ENCODE data around the gene BMP10.

DNA sequence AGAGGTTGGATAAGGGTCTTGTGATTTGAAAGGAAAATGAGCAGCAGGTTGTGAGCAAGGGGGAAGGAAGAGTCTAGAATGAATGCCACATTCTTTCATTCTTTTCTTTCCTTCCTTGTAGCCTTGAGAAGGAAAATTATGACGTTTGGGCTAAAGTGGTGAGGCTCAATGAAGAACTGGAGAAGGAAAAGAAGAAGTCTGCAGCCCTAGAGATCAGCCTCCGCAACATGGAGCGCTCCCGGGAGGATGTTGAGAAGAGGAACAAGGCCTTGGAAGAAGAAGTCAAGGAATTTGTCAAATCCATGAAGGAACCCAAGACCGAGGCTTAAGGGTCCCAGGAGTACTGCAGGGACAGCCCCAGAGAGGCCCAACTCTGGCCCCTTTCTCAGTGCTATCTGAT, 45.3 kb downstream of the BMP10 start:
- TF ChIP-seq MYC (IDR thresholded peaks at IDR 0.05; ENCODE audit: low read depth, low read length), result no peak
- TF ChIP-seq POLR2A (IDR thresholded peaks at IDR 0.05; ENCODE audit: extremely low read depth, insufficient read length), result no peak
- TF ChIP-seq, protein P1, sequence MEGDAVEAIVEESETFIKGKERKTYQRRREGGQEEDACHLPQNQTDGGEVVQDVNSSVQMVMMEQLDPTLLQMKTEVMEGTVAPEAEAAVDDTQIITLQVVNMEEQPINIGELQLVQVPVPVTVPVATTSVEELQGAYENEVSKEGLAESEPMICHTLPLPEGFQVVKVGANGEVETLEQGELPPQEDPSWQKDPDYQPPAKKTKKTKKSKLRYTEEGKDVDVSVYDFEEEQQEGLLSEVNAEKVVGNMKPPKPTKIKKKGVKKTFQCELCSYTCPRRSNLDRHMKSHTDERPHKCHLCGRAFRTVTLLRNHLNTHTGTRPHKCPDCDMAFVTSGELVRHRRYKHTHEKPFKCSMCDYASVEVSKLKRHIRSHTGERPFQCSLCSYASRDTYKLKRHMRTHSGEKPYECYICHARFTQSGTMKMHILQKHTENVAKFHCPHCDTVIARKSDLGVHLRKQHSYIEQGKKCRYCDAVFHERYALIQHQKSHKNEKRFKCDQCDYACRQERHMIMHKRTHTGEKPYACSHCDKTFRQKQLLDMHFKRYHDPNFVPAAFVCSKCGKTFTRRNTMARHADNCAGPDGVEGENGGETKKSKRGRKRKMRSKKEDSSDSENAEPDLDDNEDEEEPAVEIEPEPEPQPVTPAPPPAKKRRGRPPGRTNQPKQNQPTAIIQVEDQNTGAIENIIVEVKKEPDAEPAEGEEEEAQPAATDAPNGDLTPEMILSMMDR (IDR thresholded peaks at IDR 0.05; ENCODE audit: low read depth, low read length), result no peak

Data from NB4 (cell line).